ENCODE data around the gene SYT2.

DNA sequence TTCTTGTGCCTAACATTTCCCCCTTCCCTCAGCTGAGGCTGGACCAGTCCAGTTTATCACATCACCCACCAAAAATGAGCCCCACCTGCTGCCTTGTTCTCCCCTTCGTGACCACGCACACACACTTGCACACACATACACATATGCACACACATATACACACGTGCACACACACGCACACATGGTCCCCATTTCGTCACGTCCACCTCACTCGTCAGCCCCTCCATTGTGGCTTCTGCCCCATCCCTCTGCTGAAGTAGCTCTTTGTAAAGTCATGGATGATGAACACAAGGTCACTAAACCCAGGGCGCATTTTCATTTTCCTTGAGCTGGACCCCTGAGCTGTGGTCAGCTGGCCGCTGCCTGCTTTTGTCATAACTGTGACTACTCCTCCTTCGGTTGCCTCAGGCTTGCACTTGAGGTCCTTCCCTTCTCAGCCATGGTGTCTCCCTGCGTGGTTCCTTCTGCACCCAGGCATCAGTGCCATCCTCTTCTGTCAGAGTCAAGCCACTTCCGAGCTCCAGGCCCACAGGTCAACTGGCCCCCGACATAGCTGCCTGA lies 93.8 kb downstream of the SYT2 start:
- TF ChIP-seq, protein P1, sequence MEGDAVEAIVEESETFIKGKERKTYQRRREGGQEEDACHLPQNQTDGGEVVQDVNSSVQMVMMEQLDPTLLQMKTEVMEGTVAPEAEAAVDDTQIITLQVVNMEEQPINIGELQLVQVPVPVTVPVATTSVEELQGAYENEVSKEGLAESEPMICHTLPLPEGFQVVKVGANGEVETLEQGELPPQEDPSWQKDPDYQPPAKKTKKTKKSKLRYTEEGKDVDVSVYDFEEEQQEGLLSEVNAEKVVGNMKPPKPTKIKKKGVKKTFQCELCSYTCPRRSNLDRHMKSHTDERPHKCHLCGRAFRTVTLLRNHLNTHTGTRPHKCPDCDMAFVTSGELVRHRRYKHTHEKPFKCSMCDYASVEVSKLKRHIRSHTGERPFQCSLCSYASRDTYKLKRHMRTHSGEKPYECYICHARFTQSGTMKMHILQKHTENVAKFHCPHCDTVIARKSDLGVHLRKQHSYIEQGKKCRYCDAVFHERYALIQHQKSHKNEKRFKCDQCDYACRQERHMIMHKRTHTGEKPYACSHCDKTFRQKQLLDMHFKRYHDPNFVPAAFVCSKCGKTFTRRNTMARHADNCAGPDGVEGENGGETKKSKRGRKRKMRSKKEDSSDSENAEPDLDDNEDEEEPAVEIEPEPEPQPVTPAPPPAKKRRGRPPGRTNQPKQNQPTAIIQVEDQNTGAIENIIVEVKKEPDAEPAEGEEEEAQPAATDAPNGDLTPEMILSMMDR (conservative IDR thresholded peaks at IDR 0.05; ENCODE audit: low read depth, low read length): no peak
- TF ChIP-seq EZH2 (IDR thresholded peaks at IDR 0.05; ENCODE audit: borderline replicate concordance, low read depth, low read length, poor library complexity, severe bottlenecking): no peak

Measured in A673 (cell line).